Cortex of kidney (tissue), 1 donor: ENCODE data around the gene CRYBA4.

ENCODE experiments used
- DNase-seq: peaks from one replicate; lab custom pipeline; 2025; lab: John Stamatoyannopoulos, UW

CRYBA4 gene

DNA sequence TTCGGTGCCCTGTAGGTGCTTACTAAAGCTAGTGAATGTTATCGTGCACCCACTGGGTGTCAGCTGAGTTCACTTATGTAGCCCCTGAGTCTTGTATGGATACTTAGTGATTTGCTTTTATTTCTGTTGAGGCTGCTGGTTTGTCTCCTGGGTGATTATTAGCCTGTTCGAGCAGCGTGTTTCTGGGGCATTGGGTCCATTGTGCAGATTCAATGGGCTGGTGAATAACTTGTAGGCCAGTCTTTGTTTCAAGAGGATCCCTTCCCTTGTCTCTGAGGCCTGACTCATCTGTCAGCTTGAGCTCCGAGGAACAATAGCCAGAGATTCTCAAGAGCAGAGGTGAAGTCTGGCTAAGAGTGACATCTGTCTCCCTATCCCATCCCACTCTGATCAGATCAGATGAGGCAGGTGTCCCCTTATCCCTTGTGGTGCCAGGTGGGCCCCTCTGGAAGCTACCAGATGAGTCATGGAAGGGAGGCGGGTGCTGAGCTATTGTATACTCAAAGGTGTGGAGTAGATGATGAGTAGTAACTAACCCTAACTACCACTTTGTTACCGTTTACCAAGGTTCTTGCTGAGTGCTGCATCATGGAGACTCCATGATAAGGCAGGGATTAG is 39.3 kb downstream of the CRYBA4 start:
- DNase-seq: no peak

DNA sequence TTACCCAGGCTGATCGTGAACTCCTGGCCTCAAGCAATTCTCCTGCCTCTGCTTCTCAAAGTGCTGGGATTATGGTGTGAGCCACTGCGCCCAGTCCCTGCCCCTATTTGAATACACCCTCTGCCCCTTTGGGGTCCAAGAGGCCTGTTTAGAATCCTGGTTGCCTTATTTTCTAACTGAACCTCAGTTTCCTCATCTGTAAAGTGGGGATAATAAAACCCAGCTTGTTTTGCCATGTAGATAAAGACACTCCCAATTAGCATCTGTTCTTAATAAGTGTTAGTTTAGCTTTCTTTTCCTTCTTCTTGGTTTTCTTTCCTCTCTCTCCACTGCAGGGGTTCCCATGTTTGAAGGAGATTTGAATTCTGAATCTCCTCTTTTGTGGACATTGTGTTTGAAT is 40.4 kb downstream of the CRYBA4 start:
- no peak for DNase-seq

DNA sequence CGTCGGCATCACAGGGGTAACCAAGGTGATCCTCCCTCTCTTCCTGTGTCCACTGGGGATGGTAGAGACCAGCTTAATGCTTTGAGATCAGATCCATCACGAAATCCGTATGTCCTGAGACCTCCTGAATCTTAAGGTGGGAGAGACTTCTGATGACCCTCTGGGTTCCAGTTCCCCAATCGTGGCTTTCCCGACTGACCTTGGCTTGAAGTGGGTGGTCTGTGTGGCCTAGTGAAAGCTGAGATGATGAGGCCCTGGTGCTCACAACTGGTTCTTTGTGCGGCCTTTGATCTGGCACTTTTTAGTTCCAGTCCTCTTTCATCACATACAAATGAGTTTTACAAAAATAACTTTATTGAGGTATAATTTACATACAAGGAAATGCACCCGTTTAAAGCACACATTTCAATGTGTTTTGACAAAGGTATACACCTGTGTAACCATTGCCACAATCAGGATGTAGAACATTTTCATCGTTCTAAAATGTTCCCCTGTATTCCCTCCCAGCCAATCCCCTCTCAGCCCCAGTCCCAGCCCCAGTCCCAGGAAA is 41.7 kb downstream of the CRYBA4 start:
- no peak for DNase-seq

DNA sequence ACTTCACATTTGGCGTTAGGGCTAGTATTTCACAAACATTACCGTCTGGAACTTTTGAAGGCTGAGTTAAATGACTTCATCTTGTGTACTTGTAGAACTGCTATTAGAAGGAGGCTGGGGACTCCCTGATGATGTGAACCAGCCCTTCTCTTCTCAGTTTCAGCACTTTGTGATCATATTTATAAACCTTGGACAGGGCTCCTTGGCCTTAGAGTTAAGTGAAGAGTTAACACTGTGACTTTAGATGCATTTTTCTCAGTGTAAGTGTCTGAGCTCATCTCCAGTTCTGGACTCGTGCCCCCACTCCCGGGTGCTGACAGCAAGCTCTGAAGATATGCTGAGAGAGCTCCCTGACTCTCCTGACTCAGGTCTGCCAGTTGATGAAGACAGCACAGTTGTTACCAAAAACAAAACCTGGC is 44.1 kb downstream of the CRYBA4 start:
- DNase-seq: no peak

DNA sequence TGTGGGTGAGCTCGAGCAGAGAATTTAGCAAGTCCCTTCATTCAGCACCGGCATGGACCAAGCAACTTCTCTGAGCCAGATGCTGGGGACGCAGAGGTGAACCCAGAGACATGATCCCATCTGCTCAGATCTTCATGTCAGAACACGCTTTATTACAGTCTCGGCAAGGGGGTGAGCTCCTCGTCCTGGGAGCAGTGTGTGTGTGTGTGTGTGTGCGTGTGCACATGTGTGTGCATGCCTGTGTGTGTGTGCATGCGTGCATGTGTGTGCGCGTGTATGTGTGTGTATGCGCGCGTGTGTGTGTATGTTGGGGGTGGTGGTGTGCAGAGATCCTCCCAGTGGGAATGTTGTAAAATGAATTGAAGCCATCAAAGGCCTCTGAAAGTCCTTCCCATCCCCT is 45.4 kb downstream of the CRYBA4 start:
- no peak for DNase-seq

DNA sequence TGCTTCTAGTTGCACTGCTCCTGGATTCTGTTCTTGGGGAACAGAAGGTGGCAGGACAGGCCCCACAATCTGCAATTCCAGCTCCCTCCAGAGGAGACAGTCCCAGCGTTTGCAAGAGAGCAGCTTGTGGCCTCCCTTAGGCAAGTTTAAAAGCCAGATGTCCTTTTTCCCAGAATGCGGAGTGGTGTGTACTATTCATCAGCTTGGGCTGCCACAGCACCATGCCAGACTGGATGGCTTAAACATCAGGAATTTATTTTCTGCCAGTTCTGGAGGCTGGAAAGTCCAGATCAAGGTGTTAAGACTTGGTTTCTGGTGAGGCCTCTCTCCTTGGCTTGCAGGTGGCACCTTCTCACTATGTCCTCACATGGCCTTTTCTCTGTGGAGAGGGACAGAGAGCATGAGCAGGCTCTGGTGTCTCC is 47.3 kb downstream of the CRYBA4 start:
- no peak for DNase-seq

DNA sequence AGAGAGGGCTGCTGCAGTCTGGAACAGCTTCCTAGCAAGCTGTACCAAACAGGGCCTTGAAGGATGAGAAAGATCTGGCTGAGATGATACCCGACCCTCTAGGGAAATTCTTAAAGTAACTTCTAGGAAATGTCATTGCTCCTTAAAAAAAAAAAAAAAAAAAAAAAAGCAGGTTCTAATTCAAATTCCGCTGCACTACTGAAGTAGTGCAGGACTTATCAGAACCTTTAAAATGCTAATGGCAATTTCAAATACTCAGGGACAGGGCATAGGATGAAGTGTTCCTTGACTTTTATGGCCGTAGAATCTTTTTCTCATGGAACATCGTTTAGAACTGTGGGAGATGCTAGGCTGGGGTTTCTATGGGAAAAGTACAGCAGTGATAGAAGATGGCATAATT is 48.7 kb downstream of the CRYBA4 start:
- no peak for DNase-seq

DNA sequence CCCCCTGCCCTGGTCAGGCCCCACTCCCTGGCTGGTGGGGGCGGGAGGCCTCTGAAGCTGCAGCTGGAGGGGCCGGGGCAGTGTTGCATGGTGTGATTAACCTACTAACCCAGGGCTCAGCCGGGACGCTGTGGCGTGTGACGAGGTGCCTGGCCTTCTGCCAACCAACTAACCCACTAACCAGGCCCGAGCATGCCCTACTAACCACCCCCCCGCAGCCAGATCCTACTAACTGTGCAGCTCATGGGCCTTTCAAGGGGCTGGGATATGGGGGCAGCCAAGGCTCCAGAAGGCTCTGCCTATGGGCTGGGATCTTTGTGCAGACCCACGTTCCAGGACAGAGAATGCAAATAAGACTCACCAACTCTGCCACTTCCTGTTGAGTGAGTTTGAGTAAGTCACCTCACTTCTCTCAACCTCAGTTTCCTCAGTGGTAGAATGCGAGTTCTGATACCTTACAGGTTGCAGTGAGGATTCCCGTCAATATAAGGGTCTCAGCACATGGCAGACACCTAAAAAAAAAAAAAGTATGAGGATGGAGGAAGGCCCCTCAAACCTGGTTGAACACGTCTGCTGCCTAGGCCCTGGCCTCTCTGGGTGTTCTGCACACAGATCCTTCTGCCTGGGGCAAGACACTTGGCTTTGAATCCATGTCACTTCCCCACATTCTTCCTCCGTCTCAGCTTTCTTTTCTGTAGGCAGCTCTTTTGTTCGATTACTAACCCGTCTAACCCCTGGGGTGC is 49.7 kb downstream of the CRYBA4 start:
- DNase-seq: no peak

DNA sequence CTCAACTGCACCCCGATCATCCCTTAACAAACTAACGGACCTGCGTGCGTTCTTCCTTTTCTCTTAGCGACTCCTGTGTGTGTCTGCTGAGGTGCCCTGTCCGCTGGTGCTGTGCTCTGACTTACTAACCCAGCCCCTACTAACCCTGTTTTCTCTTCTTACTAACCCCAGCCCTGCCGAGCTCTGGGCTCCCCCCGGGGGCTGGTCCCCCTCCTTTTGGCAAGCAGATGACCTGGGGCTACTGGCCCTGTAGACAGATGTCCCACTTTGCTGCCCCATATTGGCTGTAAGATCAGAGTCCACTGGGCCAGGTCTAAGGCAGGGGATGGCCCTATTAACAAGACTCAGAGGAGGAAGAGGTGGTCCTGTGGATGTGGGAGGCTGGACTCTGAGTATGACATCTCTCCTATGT is 50.3 kb downstream of the CRYBA4 start:
- DNase-seq: no peak

DNA sequence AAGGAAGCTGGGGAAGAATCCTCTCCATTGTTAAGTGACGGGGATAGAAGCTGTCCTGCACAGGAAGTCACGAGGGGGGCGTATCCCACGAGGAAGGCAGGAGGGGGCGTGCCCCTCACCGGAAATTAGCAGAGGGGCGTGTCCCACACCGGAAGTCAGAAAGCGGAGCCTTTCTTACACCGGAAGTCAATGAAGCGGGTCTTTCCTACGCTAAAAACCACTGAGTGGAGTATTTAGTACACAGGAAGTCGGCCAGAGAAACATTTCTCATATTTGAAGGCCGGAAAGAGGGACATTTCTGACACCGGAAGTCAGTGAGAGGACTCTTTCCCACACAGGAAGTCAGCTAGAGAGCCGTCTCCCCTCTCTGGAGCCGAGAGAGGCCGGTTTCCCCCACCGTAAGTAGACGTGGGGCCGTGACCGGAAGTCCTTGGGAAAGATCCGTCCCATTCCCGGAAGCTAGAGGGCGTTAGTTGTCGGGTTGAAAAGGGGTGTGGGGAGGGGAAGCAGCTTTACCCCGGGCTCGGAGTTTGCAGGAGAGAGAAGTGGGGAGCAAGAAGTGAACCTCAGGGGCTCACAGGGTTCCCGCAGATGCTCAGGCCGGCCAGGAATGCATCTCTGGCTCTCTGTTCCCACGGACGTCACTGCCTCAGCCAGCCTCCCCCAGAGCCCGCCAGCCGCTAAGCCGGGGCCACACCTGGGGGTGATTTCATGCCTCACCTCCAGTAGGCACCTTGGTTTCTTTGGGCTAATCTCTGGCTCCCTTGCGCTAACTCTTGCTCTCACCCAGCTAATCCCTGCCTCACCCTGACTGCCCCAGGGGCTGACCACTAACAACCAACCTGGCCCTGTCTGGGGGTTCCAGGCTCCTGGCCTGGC is 51.1 kb downstream of the CRYBA4 start:
- DNase-seq: no peak

DNA sequence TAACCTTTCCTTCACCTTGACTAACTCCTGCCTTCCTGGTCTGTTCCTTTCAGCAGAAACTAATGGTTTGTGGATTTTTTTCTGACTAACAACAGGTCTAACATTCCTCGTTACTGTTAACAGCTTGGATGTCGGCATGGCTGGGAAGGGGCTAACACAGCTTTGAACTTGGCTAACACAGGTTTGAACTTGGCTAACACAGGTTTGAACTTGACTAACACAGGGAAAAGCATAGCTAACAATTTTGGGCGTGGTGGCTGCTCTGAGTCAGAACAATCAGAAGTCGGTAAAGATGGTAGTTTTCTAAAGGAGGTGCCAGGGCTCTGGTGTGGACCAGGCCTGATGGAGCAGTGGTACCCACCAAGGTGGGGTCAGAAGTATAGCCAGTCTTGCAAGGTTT is 51.7 kb downstream of the CRYBA4 start:
- no peak for DNase-seq

DNA sequence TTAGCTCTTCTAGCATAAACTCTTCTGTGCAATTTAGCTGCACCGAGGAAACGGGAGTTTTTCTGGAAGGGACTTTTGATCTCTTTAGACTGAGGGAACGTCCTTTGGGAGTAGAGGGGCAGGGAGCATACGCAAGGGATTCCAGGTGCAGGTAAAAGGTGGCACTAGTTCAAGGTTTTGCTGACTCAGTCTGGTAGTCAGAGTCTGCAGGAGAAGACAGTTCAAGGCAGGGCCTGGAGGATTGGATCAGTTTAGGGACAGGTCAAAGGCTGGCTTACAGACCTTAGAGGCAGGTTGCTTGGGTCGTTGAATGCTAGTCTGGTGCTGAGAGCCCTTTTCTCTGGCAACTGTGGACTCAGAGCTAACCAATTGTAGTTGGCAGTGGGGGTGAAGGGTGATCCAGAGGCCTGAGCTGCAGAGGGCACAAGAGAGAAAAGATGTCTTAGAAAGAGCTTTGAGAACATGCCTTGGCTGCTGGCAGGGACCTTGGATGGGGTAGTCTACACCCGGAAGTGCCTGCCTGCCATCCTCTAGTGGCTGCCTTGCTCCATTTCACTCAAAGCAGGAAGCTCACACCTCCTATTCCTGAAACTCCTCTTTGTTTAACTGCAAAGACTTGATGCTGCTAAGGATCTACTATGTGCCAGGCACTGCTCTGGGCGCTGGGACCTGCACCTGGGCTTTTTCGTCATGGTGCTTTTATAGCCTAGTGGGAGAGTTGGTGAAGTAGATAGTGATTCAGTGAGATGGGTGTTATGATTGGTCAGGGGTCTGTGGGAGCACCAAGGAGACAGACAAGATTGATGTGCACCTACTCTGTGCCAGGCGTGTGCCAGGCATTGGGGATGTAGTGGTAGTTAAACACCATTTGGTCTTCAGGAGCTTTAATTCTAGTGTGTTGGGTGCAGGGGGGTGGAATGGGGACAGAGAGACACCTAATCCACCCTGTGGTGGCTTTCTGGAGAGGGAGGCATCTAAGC is 52.7 kb downstream of the CRYBA4 start:
- DNase-seq: no peak

DNA sequence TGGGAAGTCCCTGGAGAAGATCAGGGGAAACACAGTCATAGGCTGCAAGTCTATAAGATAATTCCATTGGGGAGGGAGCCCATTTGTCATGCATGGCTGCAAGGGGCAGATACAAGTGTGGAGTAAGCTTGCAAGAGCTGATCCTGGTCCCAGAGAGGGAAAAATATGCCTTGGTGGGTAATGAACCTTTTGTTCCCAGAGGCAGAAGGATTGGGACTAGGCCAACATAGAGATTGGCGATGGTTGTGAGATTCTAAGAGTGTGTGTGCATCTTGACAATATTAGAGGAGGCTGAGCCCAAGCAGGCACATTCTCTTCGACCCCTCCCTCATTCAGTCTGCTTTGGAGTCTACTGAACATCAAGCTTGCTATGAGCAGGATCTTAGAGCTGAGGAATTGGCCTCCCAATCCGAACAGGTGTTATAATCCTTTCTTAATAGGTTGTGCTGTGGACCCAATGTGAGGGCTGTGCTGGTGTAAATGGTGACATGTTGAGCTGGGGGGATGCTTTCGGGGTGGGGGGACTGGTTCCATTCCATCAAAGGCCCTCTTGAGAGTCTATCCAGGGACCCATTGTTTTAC is 54.0 kb downstream of the CRYBA4 start:
- DNase-seq: no peak

DNA sequence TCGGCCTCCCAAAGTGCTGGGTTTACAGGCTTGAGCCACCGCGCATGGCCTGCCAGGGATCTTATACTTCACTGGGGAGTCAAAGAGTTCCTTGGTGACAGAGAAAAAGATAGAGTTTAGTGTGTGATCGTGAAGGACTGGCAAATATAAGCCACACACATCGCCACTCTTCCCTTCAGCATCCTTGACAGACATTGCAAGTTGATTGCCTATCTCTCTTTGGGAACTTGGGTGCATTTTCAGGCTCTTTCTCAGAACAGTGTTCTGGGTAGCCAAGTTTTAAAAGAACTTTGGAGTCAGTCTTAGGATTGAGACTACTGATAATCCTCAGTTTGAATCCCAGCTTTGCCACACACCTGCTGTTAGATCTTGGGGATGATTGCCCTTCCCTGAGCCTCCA is 55.5 kb downstream of the CRYBA4 start:
- no peak for DNase-seq

DNA sequence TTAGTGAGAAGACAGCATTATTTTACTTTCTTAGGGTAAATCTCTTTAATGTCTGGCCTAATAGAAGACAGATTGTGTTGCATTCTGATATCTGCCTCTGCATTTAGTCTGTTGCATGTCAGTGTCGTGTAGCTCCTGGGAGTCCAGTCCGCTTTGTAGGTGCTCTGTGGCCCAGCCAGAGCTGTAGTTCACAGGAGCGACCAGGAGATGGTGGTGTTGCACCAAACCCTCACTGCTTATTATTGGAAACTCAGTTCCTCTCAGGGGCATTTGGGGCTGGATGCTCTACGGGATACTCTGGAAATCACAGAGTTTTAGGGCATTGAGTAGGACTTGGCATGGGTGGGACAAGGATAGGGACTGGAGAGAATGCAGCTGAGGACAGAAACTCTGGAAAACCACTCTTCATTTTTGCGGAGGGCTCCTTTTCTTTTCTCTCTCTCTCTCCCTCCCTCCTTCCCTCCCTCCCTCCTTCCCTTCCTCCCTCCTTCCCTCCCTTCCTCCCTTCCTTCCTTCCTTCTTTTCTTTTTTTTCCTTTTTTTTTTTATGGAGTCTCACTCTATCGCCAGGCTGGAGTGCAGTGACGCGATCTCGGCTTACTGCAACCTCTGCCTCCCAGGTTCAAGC is 57.4 kb downstream of the CRYBA4 start:
- no peak for DNase-seq
